Activated CD4-positive, alpha-beta T cell treated with anti-CD3 and anti-CD28 coated beads, Interleukin-2, amount 50 U/mL, for 1 hour (primary cell): ENCODE data around the gene USP36.

ENCODE experiments used
- DNase-seq: peaks from one replicate; pipeline ENCODE4 v3.0.0-alpha.2; 2020

USP36 gene

DNA sequence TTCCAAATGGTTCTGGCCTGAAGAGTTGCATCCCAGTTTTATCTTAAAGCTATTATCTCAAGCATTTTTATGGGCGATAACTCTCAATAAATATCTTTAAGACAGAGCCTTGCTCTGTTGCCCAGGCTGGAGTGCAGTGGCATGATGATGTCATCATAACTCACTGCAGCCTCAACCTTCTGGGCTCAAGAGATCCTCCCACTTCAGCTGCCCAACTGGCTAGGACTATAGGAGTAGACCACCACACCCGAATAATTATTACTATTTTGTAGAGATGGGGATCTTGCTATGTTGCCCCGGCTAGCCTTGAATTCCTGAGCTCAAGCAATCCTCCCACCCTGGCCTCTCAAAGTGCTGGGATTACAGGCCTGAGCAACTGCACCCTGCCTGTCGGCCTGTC, 32.5 kb downstream of the USP36 start:
- no peak for DNase-seq

DNA sequence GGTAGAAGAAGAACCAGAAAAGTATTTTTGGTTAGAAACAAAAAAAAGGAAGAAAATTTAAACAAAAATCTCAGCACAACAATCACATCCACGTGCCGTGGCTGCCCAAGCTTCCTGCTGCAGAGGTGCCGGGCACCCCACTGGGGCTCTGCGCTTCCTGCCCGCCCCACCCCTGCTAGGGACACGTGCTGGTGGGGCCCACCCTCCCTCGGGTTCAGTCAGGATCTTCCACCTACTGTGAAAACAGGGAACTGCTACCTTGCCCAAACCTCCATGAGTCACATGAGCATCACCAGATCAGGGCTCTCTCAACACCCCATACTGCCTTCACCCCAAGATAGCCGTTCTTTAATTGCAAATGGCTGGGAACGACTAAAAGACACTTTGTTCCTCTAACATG, 34.2 kb downstream of the USP36 start:
- no peak for DNase-seq

DNA sequence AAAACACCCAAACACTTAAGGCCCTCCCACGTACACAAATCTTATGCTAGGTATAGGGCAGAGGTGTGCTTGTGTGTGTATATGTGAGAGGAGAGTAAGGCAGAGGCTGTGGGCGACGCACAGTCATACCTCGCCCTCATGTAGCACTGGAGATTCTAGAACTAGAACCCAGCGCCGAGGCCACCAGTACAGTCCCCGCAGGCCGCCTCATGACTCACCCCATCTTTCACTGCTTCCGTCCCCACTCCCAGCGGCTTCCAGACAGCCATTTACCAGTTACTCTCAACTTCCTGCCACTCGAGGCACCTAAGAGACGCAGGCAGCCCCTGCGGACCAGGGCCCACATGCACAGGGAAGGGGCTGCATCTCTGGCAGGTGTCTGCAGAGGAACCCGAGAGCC, 35.3 kb downstream of the USP36 start:
- peak; percentile 66 for DNase-seq

DNA sequence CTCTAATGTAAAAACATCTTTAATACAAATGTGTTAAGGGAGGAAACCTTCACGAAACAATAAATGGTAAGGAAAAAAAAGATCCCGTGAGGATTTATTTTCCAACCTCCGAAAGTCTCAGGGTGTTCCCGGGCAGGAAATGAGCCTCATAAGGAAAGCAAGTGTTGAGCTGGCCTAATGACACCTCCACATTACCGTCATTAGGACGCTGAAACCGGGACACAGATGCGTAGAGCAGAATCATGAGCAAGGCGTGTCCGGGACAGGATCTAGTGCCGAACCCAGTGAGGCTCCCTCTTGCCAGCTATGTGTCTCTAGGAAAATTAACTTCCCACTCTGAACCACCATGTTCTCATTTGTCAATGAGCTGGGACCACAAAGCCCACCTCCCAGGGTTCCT, 35.8 kb downstream of the USP36 start:
- DNase-seq = no peak

DNA sequence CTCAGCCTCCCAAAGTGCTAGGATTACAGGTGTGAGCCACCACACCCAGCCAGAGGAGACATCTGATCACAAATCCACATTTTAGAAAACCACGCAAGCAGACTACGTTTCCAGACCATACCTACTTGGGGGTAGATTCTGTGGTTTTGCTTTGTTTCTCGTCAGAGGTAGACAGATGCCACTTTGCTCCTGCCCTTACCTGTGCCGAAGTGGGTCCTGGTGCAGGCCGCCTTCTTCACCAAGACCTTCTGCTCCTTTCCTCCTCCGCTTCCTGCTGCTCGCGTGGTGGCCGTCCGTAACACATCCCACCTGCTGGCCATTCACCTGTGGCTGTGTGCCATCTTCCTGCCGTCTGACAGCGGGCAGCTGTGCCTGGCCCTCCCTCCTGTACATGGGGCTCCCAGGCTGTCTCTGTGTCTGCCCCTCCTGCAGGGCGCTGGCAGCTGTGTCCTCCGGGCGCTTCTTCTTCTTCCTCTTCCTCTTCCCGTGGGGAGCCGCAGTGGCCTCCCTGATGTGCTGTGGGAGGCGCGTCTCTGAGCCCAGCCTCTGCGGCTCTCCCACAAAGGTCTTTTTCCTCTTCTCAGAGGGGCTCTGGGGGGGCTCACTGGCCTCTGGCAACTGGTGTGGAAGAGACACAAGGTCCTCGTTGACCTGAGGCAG, 37.3 kb downstream of the USP36 start:
- no peak for DNase-seq

DNA sequence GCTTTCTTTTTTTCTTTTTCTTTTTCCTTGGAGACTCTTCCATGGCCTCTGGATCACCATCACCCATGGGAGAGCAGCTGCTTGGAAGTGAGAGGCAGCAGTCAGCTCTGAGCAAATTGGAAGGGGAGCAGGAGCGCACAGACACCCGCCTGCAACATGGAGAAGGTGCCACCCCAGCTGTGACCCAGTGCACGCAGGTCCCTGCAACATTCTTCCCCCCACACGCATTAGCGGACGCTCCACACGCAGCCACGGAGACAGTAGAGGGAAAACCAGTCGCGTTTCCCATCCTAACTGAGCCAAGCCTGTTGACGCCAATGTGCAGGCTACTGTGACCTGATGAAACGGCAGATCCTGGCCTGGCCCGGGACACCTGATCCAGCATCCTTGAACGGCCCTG, 38.2 kb downstream of the USP36 start:
- DNase-seq = no peak

DNA sequence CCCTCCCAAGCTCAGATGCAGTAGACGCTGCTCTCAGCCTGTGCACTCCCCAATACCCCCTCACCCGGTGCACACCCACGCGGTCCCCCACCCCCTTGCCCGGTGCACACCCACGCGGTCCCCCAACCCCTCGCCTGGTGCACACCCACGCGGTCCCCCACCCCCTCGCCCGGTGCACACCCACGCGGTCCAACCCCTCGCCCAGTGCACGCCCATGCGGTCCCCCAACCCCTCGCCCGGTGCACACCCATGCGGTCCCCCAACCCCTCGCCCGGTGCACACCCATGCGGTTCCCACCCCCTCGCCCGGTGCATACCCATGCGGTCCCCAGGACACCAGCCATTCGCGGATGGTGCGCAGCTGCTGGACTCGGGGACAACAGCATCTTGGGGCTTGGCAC, 38.6 kb downstream of the USP36 start:
- DNase-seq = no peak

DNA sequence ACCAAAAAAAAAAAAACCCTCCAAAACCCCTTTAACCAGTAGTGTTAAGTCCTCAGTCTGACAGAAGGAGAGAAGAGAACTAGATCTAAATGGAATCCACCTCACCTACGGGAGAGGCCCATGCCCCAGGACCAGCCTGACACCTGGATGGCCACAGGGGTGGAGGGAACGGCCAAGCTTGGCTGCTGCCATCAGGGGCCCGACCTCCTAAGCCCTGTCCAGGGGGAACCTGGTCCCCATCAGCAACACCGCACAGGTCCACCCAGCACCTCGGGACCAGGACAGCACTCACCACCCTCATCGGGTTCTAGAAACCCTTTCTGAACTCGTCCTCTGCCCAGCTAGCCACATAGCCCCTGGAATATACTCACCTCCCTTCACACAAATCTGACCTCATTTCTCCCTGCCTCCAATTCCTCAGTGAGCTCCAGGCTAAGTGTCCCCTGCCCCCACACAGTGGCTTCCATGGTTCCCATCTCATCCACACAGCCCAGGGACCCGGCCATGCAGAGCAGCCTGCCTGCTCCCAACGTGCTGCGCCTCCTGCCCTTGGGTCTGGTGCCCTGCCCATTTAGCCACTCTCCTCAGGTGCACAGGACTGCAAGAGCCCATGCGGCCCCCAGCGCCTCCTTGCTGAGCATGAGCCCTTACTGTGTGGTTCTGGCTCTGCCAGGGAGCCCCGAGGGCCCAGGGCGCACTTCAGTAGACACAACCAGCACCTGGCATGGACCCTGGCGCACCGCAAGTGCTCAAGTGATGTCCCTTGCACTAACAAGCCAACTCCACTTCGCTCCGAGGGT, 40.3 kb downstream of the USP36 start:
- DNase-seq = no peak

DNA sequence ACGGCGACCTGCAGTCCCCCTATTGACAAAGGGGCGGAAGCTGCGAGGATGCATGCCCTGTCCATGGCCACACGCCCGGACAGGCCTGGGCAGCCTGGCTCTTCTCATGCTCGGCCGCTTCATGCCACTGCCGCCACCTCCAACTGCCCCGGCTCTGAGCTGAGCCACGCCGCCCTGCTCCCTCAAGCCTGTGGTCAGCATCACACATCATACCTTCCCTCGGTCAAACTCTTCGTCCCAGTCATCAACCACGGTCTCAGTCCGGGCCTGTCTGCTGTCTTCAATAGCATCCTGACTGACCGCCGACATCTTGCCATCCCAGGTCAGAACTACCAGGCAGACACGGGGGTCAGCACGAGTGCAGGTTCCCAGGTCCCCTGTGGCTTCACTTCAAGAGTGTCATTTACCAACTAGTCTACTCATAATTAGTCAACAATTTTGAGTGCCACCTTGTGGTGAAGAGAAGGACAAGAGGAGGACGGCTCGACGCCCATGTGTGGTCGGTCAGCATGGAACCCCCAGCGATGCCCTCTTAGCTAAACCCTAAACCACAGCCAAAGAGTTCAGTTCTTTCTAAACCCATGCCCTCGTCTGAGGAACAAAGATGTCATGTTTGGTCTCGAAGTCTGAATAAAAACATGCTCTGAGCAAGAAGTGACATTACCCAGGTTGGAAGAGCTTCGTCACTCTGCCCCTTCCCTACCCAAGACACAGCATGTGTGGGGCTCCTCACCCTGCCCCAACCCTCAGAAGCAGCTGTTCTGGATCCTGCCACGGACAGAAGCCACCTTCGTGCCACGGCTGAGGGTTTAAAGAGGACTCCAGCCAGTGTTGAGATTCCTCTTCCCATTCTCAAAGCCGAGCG, 41.7 kb downstream of the USP36 start:
- DNase-seq = no peak

DNA sequence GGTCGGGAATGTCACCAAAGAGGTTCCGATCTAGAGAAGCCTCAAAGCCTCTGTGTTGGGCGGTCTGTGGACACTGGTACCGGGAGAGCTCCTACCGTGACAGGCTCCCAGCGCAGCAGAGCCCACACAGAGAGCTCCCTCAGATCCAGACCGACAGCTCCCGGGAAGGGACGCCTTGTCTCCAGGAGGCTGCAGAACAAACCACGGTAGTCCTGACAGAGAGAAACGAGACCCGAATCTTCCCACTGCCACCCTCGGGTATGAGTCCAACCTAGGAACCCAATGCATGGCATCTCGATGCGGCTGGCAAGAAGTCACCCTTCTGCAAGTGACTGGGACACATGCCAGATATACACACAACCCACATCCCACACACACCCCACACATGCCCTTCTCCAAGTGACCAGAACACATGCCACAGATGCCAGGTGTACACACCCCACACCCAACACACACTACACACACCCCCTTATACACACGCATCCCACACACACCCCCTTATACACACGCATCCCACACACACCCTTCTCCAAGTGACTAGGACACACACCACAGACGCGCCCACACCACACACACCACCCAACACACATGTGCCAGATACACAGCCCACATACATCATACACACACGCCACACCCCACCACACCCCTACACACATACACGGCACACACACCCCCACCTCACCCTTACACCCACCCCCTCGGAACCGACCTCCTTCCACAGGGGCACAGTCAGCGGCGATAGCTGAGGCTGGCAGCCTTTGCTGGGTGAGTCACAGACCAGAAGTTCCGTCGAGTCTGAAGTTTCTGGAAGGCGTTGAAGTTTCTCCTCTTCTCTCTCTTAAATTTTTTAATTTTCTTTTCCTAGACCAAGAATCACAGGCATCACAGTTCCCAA, 42.7 kb downstream of the USP36 start:
- no peak for DNase-seq

DNA sequence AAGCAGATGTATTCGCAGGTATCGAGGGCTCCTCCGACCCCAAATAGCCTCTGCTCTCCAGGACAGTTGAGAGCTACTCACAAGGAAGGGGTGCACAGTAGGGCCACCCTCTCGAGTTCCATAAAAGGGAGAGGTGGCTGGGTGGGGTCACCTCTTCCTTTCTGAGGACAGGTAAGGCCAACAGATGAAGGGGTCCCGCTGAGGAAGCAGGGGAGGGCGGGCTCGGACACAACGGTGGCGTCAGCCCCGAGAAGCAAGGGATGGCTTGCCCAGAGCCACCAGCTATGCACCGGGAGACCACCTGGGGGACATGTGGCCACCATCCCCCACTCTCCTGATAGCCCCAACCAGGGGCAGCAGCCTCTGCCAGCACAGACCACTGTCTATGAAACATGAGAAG, 43.4 kb downstream of the USP36 start:
- DNase-seq = no peak

DNA sequence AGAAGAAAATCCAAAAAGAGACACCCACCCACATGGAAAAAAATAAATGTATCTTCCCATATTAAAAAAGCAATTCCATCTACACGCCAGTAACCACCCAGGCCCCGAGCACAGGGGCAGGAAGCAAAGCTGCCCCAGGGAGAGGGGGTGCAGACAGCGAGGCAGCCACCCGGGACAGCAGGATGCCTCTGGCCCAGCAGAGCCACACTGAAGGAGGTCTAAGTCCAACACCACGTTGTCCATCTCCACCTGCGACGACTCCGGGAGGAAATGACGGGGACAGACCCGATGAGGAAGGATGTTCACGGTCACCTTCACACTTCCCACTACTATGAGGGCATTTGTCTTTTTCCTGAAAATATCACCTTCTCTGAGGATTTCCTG, 44.1 kb downstream of the USP36 start:
- DNase-seq = no peak

DNA sequence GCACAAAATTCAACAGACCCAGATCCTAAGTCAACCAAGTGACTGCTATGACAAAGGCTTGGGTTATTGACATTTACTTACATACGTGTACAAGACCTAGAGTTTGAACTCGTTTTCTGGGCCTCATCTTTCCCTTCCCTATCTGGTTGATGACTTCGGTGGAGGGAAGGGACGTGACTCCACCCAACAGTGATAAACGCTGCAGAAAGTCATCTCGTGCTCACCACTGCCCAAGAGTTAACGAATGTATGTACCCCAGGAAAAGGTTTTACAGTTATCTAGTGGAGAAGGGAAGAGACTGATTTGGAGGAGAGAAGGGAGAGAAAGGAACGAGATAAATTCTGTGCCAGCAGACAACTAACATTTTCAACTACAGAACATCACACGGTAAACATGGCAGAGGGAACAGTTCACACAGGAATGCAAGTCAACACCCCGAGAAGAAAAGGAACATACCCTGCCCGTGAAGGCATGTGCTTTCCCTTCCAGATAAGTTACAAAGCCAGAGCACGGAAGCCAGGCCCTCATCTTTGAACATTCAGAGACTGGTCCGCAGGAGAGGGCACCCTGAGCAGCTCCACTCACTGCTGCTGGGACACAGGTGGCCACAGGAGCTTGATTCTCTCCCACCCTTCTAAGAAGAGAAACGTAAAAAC, 44.6 kb downstream of the USP36 start:
- no peak for DNase-seq

DNA sequence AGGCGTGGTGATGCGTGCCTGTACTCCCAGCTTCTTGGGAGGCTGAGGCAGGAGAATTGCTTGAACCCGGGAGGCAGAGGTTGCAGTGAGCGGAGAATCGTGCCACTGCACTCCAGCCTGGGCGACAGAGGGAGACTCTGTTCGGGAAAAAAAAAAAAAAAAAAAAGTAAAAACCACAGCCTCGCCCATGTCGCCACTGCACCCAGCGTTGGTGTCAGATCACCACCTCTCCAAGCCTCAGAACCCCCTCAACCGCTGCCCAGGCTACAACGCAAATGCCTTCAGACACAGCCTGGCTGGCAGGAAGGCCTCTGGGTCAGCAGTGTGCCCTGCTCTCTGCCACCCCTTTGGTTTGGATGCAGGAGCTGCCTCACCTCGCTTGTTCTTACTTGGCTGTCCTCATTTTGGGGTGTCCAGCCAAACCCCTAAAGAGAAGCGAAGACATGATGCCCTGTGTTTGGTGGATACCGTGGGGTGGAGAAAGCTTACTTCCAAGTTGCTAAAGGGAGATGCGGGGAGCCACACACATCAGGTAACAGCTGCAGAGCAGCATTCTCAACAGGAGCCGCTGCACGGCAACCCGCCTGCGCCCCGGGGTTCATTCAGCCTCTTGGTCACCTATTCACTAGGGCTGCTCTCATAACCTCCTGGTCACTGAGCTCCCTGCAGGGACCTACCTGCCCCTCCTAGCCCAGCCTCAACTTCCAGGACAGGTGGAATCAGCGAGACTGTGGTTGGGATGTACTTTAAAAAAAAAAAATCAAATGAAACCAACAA, 45.6 kb downstream of the USP36 start:
- no peak for DNase-seq

DNA sequence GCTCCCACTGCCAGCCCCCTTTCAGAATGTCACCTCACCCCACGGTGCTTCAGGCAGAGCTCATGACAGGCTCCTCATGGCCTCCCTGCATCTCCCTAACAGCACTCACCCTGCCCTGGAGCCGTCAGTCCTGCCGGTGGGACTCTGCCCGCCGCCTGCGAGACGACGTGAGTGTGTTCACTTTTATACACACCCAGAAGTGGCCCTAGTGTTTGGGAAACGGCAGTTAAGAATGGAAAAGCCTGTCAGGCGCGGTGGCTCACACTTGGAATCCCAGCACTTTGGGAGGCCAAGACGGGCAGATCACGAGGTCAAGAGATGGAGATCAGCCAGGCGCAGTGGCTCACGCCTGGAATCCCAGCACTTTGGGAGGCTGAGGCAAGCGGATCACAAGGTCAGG, 46.2 kb downstream of the USP36 start:
- DNase-seq = no peak

DNA sequence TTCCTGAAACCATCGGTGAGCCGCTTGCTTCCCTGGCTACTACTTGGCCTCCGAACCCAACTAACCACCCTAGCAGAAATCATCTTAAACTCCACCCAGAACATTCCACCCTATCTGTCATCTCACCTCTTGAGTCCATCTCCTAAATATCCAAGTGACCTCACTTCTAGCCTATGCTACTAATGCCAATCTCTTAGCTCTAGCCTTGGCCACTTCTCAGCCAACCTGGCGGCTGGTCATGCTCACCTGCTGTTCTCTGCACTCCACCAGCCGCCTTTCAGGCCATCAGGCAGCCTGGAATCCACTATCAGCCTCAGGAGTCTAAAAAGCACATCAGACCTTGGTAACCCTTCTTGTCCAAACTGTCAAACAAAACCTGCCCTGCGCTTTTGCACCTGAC, 46.6 kb downstream of the USP36 start:
- DNase-seq = no peak

DNA sequence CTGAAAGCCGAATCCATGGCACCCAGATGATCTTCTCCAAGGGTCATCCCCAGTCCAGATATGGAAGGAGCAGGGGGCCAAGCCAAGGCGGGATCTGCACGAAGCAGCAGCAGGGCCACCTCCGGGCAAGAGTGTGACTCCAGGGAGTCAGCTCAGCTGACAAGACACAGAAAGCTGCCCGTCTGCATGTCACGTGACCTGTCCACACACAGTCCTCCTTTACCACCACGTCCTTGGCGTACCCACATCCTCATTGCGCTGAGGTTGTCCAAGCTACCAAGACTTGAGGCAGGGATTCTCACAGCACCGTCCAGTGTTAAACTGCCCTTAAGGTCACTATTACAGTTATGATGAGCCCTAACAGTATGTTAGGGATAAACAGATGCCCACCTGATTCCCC, 47.2 kb downstream of the USP36 start:
- DNase-seq = no peak

DNA sequence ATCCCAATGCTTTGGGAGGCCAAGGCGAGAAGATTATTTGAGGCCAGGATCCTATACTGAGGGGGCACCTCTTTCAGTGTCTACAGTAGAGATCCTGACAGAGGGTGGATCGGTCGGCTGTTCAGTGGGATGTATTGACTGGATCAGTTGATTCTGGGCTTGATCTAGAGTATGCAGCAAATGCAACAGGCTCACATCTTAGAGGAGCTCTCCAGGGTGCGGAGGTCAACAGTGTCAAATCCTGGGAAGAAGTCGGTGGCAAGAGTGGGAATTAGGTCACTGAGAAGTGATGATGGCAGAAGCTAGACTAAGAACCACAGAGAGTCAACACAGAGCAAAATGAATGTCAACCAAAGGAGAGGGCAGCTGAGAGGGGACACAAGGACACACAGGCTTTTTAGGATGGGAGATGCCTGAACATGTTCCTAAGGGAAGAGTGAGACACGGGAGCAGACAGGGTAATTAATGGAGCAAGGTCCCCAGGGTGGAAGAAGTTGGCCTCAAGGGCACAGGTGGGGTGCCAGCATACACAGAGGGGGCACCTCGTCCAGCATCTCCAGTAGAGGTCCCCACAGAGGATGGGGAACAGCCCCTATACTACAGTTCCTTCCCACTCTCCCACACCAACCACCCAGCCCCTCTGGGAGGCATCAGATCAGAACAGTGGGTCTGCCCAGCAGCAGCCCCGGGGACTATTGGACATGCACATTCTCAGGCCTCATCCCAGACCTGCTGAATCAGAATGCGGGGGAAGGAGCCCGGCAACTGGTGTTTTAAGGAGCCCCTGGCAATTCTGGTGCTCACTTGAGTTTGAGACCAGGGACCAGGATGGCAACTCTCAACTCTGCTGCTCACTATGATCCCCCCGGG, 48.5 kb downstream of the USP36 start:
- no peak for DNase-seq

DNA sequence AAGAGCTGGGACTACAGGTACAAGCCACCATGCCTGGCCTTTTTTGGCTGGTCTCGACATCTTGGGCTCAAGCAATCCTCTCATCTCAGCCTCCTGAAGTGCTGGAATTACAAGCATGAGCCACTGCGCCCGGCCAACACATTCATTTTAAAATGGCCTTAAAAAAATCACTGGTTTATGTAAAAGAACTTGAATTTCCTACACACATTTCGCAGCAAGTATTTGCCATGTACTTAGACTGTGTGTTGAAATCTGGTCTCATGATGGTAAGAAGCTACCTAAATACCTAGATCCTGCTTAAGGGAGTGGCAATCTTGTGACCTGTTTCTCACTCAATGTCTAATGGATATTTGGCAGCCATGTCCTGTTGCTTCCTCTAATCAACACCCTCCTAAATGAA, 50.1 kb downstream of the USP36 start:
- DNase-seq = no peak

DNA sequence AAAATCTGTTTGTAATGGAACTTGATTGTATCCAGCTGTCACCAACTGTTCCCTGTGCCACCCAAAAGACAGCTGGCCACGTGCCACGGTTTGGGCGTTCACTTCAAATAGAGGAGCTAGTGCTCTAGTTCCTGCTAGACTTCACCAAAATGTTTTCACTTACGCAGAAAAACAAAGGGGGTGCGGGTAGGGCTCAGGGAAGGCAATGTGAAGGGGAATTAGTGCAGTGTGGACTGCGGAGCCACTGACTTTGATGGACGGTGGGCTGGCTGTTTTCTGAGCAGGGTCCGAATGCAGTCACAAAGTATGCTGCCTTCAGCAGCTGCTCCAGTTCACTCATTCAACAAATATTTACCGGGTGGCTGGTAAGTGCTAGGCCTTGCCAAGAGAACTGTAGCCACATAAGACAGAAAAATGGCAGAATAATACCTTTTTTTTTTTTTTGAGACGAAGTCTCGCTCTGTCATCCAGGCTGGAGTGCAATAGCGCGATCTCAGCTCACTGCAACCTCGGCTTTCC, 50.9 kb downstream of the USP36 start:
- peak; percentile 72 for DNase-seq
